Natural killer cell (primary cell): ENCODE results near the gene NIPBL. TPM values are rescaled to one million over a fixed set of nuclear protein-coding genes. Genes with fewer than 3 reads are reported as not detected.
A peak's percentile ranks its signal among the peaks of the same experiment; 100 is the strongest.

Experiments
- ATAC-seq, 3 donors: fragments of 150-1000 bp in 2 of 3; fragments of 200-7000 bp in 1 of 3; cut with Tn5 transposase; 1 replicate in 1 of 3; 2 replicates in 2 of 3; pipeline ENCODE4 v1.10.0; 2021; ENCODE audit warnings: mild to moderate bottlenecking in 2 of 3, moderate library complexity in 2 of 3
- DNase-seq, 2 donors: peaks; one replicate each; pipeline versions ENCODE4 v3.0.0 to v3.0.0-alpha.2; 2013 to 2021; ENCODE audit warnings: mixed read lengths in 1 of 2
- H3K27ac ChIP-seq: one replicate; pipeline ENCODE4 v1.5.1; 2013; ENCODE audit warnings: mild to moderate bottlenecking, low read length
- H3K27me3 ChIP-seq: one replicate; pipeline ENCODE4 v1.6.1; 2013; ENCODE audit warnings: low read length; ENCODE audit not compliant: control insufficient read depth, insufficient read depth
- H3K36me3 ChIP-seq: one replicate; pipeline ENCODE4 v1.6.1; 2013; ENCODE audit warnings: low read length; ENCODE audit not compliant: control insufficient read depth, insufficient read depth
- H3K4me1 ChIP-seq: one replicate; pipeline ENCODE4 v1.6.1; 2013; ENCODE audit warnings: low read length; ENCODE audit not compliant: control insufficient read depth, insufficient read depth
- H3K4me3 ChIP-seq: one replicate; pipeline ENCODE4 v1.5.1; 2013; ENCODE audit warnings: low read length
- H3K9me3 ChIP-seq: one replicate; pipeline ENCODE4 v1.6.1; 2013; ENCODE audit warnings: low read length; ENCODE audit not compliant: control insufficient read depth, insufficient read depth
- H3K27ac Mint-ChIP-seq, 2 donors: one replicate each; pipeline ENCODE4 v1.8.0; 2022; ENCODE audit warnings: mild to moderate bottlenecking in 2 of 2, mixed read lengths in 2 of 2, moderate library complexity in 1 of 2
- H3K27me3 Mint-ChIP-seq, 2 donors: one replicate each; pipeline ENCODE4 v1.8.0; 2022; ENCODE audit warnings: low read depth in 2 of 2, mixed read lengths in 2 of 2
- H3K36me3 Mint-ChIP-seq: one replicate; pipeline ENCODE4 v1.8.0; 2022; ENCODE audit warnings: mixed read lengths
- H3K4me1 Mint-ChIP-seq, 2 donors: one replicate each; pipeline ENCODE4 v1.8.0; 2022; ENCODE audit warnings: mixed read lengths in 2 of 2
- H3K4me3 Mint-ChIP-seq: one replicate; pipeline ENCODE4 v1.8.0; 2022; ENCODE audit warnings: mild to moderate bottlenecking, moderate library complexity, mixed read lengths
- H3K9me3 Mint-ChIP-seq, 2 donors: one replicate each; pipeline ENCODE4 v1.8.0; 2022; ENCODE audit warnings: mixed read lengths in 2 of 2
- CTCF ChIP-seq: fragments of 200-600 bp; IDR thresholded peaks from one replicate; pipeline ENCODE4 v1.8.0; 2022; ENCODE audit warnings: antibody characterized with exemption
- WGBS: methylation state at CpG from one replicate; pipeline ENCODE4 v1.1.7; 2013; ENCODE audit warnings: missing lambda C conversion rate; ENCODE audit not compliant: insufficient coverage; 5-methylcytosine and 5-hydroxymethylcytosine counted together
- intact Hi-C: fragments of 100-400 bp; cut with micrococcal nuclease; formaldehyde crosslinking; loops from one replicate; pipeline ENCODE4 v1.14.2; 2022
- total RNA-seq, 4 donors: library from RNA; stranded (reverse); fragments of 120-200 nt in 1 of 4; gene quantifications; one replicate each; pipeline versions ENCODE4 v1.2.3 to v1.2.4, GENCODE V29; 2013 to 2022

Gene NIPBL
- total RNA-seq, 3 donors from 2014 or later (not counting 1 experiment from before 2014, with no cell fraction given): 137 to 153 (median 145) TPM

GRCh38 chr5:36958612-36959011 lies 82.0 kb downstream of the NIPBL start:
- Histone ChIP-seq H3K4me1 (no peaks in the 10 kb centered on the region), H3K9me3 (no peaks in the 10 kb centered on the region), H3K4me3 (no peak overlapping the region), H3K27ac (no peak overlapping the region), H3K36me3 (peaks cover 54% of the 10 kb centered on the region), H3K27me3 (no peaks in the 10 kb centered on the region)
- Mint-ChIP-seq H3K27ac (no peak overlapping the region), H3K4me1 (peaks cover 8 to 13% of the 10 kb centered on the region in 2 donors), H3K9me3 (no peaks in the 10 kb centered on the region), H3K36me3 (no peaks in the 10 kb centered on the region), H3K27me3 (no peaks in the 10 kb centered on the region), H3K4me3 (no peak overlapping the region)
- ATAC-seq (no peak), DNase-seq (no peak)
- WGBS: 100% methylated on average over 2 of the region's 2 CpGs
- no peak for TF ChIP-seq CTCF
- intact Hi-C loops: no loop called here

GRCh38 chr5:36965179-36965578 lies 88.6 kb downstream of the NIPBL start:
- ATAC-seq (no peak), DNase-seq (no peak)
- Mint-ChIP-seq H3K27ac (no peak overlapping the region), H3K9me3 (no peaks in the 10 kb centered on the region), H3K4me1 (peaks cover 4 to 7% of the 10 kb centered on the region in 2 donors), H3K36me3 (peaks cover 14% of the 10 kb centered on the region), H3K27me3 (no peaks in the 10 kb centered on the region), H3K4me3 (no peak overlapping the region)
- peaks cover 59% of the 10 kb centered on the region for H3K36me3 ChIP-seq
- no peaks in the 10 kb centered on the region for H3K9me3 ChIP-seq
- H3K27me3 ChIP-seq: no peaks in the 10 kb centered on the region
- intact Hi-C loops: no loop called here
- no peak overlapping the region for H3K4me3 ChIP-seq
- no peaks in the 10 kb centered on the region for H3K4me1 ChIP-seq
- H3K27ac ChIP-seq: no peak overlapping the region
- WGBS: no CpG with 5 or more reads among the region's 1 CpG
- no peak for TF ChIP-seq CTCF

GRCh38 chr5:36969700-36970395 lies 93.3 kb downstream of the NIPBL start:
- H3K27me3 Mint-ChIP-seq: no peaks in the 10 kb centered on the region
- Histone ChIP-seq H3K36me3 (peaks cover 70% of the 10 kb centered on the region), H3K27ac (no peak overlapping the region), H3K4me1 (no peaks in the 10 kb centered on the region), H3K9me3 (no peaks in the 10 kb centered on the region), H3K27me3 (no peaks in the 10 kb centered on the region), H3K4me3 (no peak overlapping the region)
- H3K4me1 Mint-ChIP-seq: no peaks in the 10 kb centered on the region
- no CpG with 5 or more reads among the region's 2 CpGs for WGBS
- peak overlapping the region in 1 of 2 donors; percentile 63 for H3K27ac Mint-ChIP-seq
- H3K4me3 Mint-ChIP-seq: no peak overlapping the region
- TF ChIP-seq CTCF: no peak
- ATAC-seq (no peak), DNase-seq (no peak)
- intact Hi-C loops: no loop called here
- H3K36me3 Mint-ChIP-seq: peaks cover 15% of the 10 kb centered on the region
- no peaks in the 10 kb centered on the region for H3K9me3 Mint-ChIP-seq

GRCh38 chr5:36978196-36978595 lies 101.6 kb downstream of the NIPBL start:
- intact Hi-C loops: no loop called here
- Mint-ChIP-seq H3K9me3 (peaks cover 2 to 3% of the 10 kb centered on the region in 2 donors), H3K27ac (peak overlapping the region; percentile 19 to 57), H3K4me3 (no peak overlapping the region), H3K36me3 (peaks cover 13% of the 10 kb centered on the region), H3K27me3 (no peaks in the 10 kb centered on the region), H3K4me1 (peaks cover 44 to 49% of the 10 kb centered on the region in 2 donors)
- H3K27ac ChIP-seq: no peak overlapping the region
- H3K27me3 ChIP-seq: no peaks in the 10 kb centered on the region
- H3K36me3 ChIP-seq: peaks cover 32% of the 10 kb centered on the region
- ATAC-seq (no peak), DNase-seq (no peak)
- no peak overlapping the region for H3K4me3 ChIP-seq
- TF ChIP-seq CTCF: no peak
- no peaks in the 10 kb centered on the region for H3K9me3 ChIP-seq
- no peaks in the 10 kb centered on the region for H3K4me1 ChIP-seq
